Fibroblast of the aortic adventitia (primary cell): ENCODE results near the gene B3GLCT. TPM values are rescaled to one million over a fixed set of nuclear protein-coding genes. Genes with fewer than 3 reads are reported as not detected.

Experiments
- DNase-seq: peaks from one replicate; pipeline ENCODE4 v3.0.0-alpha.2; 2010; ENCODE audit warnings: low read depth
- H3K4me3 ChIP-seq: 2 replicates; pipeline ENCODE4 v1.5.1; 2011; ENCODE audit warnings: low read depth, mild to moderate bottlenecking, control low read depth, low read length, moderate library complexity
- CTCF ChIP-seq: IDR thresholded peaks from 2 replicates; pipeline ENCODE4 v1.5.1; 2011; ENCODE audit warnings: mild to moderate bottlenecking, low read length, control low read depth, inconsistent platforms; ENCODE audit not compliant: insufficient read depth
- total RNA-seq: library from RNA; depleted of rRNA; stranded (reverse); fragments of >200 nt; gene quantifications from 2 replicates; pipeline ENCODE4 v1.2.3, GENCODE V29; 2012; ENCODE audit warnings: low replicate concordance

B3GLCT gene
- total RNA-seq, 1 donor, result 11.6 TPM

GRCh38 chr13:31263346-31263745 lies 63.6 kb downstream of the B3GLCT start:
- no peak for TF ChIP-seq CTCF
- H3K4me3 ChIP-seq, result no peak overlapping the region
- DNase-seq, result no peak

GRCh38 chr13:31264151-31264550 lies 64.4 kb downstream of the B3GLCT start:
- no peak for DNase-seq
- no peak overlapping the region for H3K4me3 ChIP-seq
- no peak for TF ChIP-seq CTCF

- TF ChIP-seq CTCF, result no peak
- no peak overlapping the region for H3K4me3 ChIP-seq
- DNase-seq, result peak; percentile 25
These were observed 67.5 kb downstream of the B3GLCT start for GRCh38 chr13:31267126-31267784.

GRCh38 chr13:31274390-31274789 lies 74.6 kb downstream of the B3GLCT start:
- DNase-seq, result no peak
- TF ChIP-seq CTCF, result no peak
- H3K4me3 ChIP-seq, result no peak overlapping the region

GRCh38 chr13:31276421-31276820 lies 76.6 kb downstream of the B3GLCT start:
- DNase-seq, result no peak
- no peak overlapping the region for H3K4me3 ChIP-seq
- TF ChIP-seq CTCF, result no peak

- H3K4me3 ChIP-seq, result no peak overlapping the region
- peak; percentile 55 for DNase-seq
- no peak for TF ChIP-seq CTCF
These were observed 79.1 kb downstream of the B3GLCT start for GRCh38 chr13:31278869-31279268.
